HepG2 (cell line): Measurements from ENCODE around the gene FBLL1. TPM values are rescaled to one million over a fixed set of nuclear protein-coding genes. Genes with fewer than 3 reads are reported as not detected.
A peak's percentile ranks its signal among the peaks of the same experiment; 100 is the strongest.

Experiments
- ATAC-seq: fragments of 200-7000 bp; cut with Tn5 transposase; 3 replicates; pipeline ENCODE4 v1.9.1; 2020; ENCODE audit warnings: mild to moderate bottlenecking, moderate library complexity
- Bru-seq: library from RNA; stranded (reverse); fragments of 400-500 nt; gene quantifications from one replicate; lab custom pipeline; 2021; lab: Mats Ljungman, UMichigan
- BruChase-seq, 2 experiments: library from RNA; stranded (reverse); fragments of 400-500 nt; gene quantifications; one replicate each; lab custom pipeline; 2021; lab: Mats Ljungman, UMichigan
- BruUV-seq: library from RNA; stranded (reverse); fragments of 400-500 nt; replicated peaks from 2 replicates; lab custom pipeline; 2021; lab: Mats Ljungman, UMichigan
- CTCF ChIA-PET: fragments of 300-600 bp; formaldehyde crosslinking; extraction: SDS; loops from one replicate; lab custom pipeline; 2021; ENCODE audit warnings: low total read pairs, inconsistent platforms, low intra/inter-chr PET ratio; lab: Yijun Ruan, JAX
- POLR2A ChIA-PET: fragments of 350-600 bp; sonication (Branson Sonifier 250); formaldehyde crosslinking; loops from one replicate; lab custom pipeline; 2020; ENCODE audit warnings: antibody characterized with exemption, inconsistent platforms; lab: Yijun Ruan, JAX
- DNase-seq: peaks from one replicate; pipeline ENCODE4 v3.0.0-alpha.2; 2015; ENCODE audit warnings: low spot score
- FAIRE-seq: peaks from 3 replicates; lab custom pipeline; 2011; peaks lifted over from hg19 to GRCh38; lab: Jason Lieb, UNC
- H2AFZ ChIP-seq: one replicate; pipeline ENCODE4 v1.6.1; 2011; ENCODE audit warnings: low read length, inconsistent platforms
- H3K27ac ChIP-seq: fragments of 300-600 bp; 3 replicates; pipeline ENCODE4 v1.8.0; 2011; ENCODE audit warnings: mixed run types, mild to moderate bottlenecking, mixed read lengths, low read length, inconsistent platforms; ENCODE audit not compliant: insufficient read depth; ENCODE audit errors: extremely low read length
- H3K27me3 ChIP-seq, 2 experiments: fragments of 200-600 bp in 1 of 2; 2 replicates in 1 of 2; 3 replicates in 1 of 2; pipeline versions ENCODE4 v1.6.0 to v1.8.0; 2011; ENCODE audit warnings: low read length in 2 of 2, mild to moderate bottlenecking in 2 of 2, moderate library complexity in 2 of 2, inconsistent platforms in 1 of 2; ENCODE audit not compliant: insufficient read depth in 2 of 2, control insufficient read depth in 1 of 2
- H3K36me3 ChIP-seq, 2 experiments: fragments of 200-600 bp in 1 of 2; replicated peaks in 1 of 2; 2 replicates in 1 of 2; 3 replicates in 1 of 2; pipeline versions ENCODE4 v1.5.1 to v1.8.0; 2011; ENCODE audit warnings: low read length in 2 of 2, inconsistent platforms in 1 of 2; ENCODE audit not compliant: insufficient read depth in 2 of 2, control insufficient read depth in 1 of 2
- H3K4me1 ChIP-seq: 2 replicates; pipeline ENCODE4 v1.5.1; 2012; ENCODE audit warnings: low read length, inconsistent platforms; ENCODE audit not compliant: insufficient read depth
- H3K4me2 ChIP-seq: 2 replicates; pipeline ENCODE4 v1.6.0; 2011; ENCODE audit warnings: low read depth, low read length, inconsistent platforms
- H3K4me3 ChIP-seq, 3 experiments: fragments of 200-600 bp in 1 of 3; sonication (generic), shearing (Covaris generic) in 1 of 3; replicated peaks in 1 of 3; 2 replicates each; pipeline ENCODE4 v1.5.1; 2011 to 2016; ENCODE audit warnings: low read length in 3 of 3, inconsistent platforms in 2 of 3, low read depth in 2 of 3, mild to moderate bottlenecking in 2 of 3, control low read depth in 1 of 3, mixed read lengths in 1 of 3; ENCODE audit not compliant: insufficient read depth in 1 of 3
- H3K79me2 ChIP-seq: one replicate; pipeline ENCODE4 v1.6.1; 2011; ENCODE audit warnings: low read length, inconsistent platforms; ENCODE audit not compliant: insufficient read depth
- H3K9ac ChIP-seq: 2 replicates; pipeline ENCODE4 v1.6.0; 2011; ENCODE audit warnings: mild to moderate bottlenecking, low read depth, low read length, inconsistent platforms; ENCODE audit not compliant: insufficient read depth
- H3K9me3 ChIP-seq: 2 replicates; pipeline ENCODE4 v1.5.1; 2012; ENCODE audit warnings: mild to moderate bottlenecking, low read length
- H4K20me1 ChIP-seq: 2 replicates; pipeline ENCODE4 v1.6.0; 2011; ENCODE audit warnings: inconsistent platforms, mild to moderate bottlenecking, low read length, moderate library complexity; ENCODE audit not compliant: insufficient read depth
- ARID5B ChIP-seq: IDR thresholded peaks from 2 replicates; pipeline ENCODE4 v1.4.0; 2020; ENCODE audit warnings: mild to moderate bottlenecking, missing genetic modification reagents
- ELF3 ChIP-seq: IDR thresholded peaks from 2 replicates; pipeline ENCODE4 v1.6.1; 2016; ENCODE audit warnings: missing genetic modification reagents, missing compliant biosample characterization
- HOXA9 ChIP-seq: sonication (generic); formaldehyde crosslinking; IDR thresholded peaks from 2 replicates; pipeline ENCODE4 v1.8.1; 2022; ENCODE audit warnings: missing genetic modification reagents, mild to moderate bottlenecking, moderate library complexity, borderline replicate concordance
- JDP2 ChIP-seq: sonication (generic); formaldehyde crosslinking; IDR thresholded peaks from 2 replicates; pipeline ENCODE4 v1.8.1; 2022; ENCODE audit warnings: missing genetic modification reagents, borderline replicate concordance
- NR2F1 ChIP-seq, 2 experiments: fragments of 450-650 bp in 1 of 2; formaldehyde crosslinking in 1 of 2; IDR thresholded peaks; 2 replicates each; pipeline versions ENCODE4 v1.5.0 to v1.6.1; 2016 to 2020; ENCODE audit warnings: mild to moderate bottlenecking in 1 of 2, missing compliant biosample characterization in 1 of 2, missing genetic modification reagents in 1 of 2, moderate library complexity in 1 of 2
- SMYD3 ChIP-seq: sonication (generic); formaldehyde crosslinking; IDR thresholded peaks from 2 replicates; pipeline ENCODE4 v1.8.1; 2023; ENCODE audit warnings: mild to moderate bottlenecking, missing genetic modification reagents
- TEF ChIP-seq: sonication (generic); formaldehyde crosslinking; IDR thresholded peaks from 2 replicates; pipeline ENCODE4 v1.5.0; 2020; ENCODE audit warnings: missing genetic modification reagents
- ZNF431 ChIP-seq: sonication (generic); formaldehyde crosslinking; IDR thresholded peaks from 2 replicates; pipeline ENCODE4 v1.9.0; 2022; ENCODE audit warnings: missing genetic modification reagents, low read depth, mild to moderate bottlenecking, borderline replicate concordance
- WGBS: methylation state at CpG from one replicate; pipeline ENCODE4 v1.1.6; 2017; ENCODE audit warnings: low lambda C conversion rate; 5-methylcytosine and 5-hydroxymethylcytosine counted together
- in situ Hi-C: cut with HindIII; loops from 2 replicates; pipeline ENCODE4 v1.10.0; 2017; ENCODE audit warnings: low pct_unique_long_range_greater_than_20kb; ENCODE audit not compliant: extremely low pct_ligation_motif_present
- intact Hi-C: fragments of 100-400 bp; cut with micrococcal nuclease; formaldehyde crosslinking; loops from one replicate; pipeline ENCODE4 v1.10.0; 2022; ENCODE audit not compliant: unreplicated experiment
- long read RNA-seq, 2 experiments: library from RNA in 1 of 2; library from polyadenylated mRNA in 1 of 2; stranded (forward) in 1 of 2; unstranded in 1 of 2; transcript quantifications; one replicate each; pipeline ENCODE4 v2.0.0, GENCODE V29; 2019 to 2022
- polyA minus RNA-seq, 3 experiments: library from RNA; depleted of rRNA, polyadenylated mRNA; stranded (reverse); fragments of >200 nt; gene quantifications; 2 replicates each; pipeline ENCODE4 v1.2.3, GENCODE V29; 2011; ENCODE audit warnings: low replicate concordance in 1 of 3
- polyA plus RNA-seq, 8 experiments: library from polyadenylated mRNA; depleted of rRNA in 3 of 8; stranded (reverse) in 7 of 8; unstranded in 1 of 8; fragments of >200 nt; fragmentation: Illumina TruSeq in 4 of 8; extraction: Trizol in 4 of 8; gene quantifications; 2 replicates each; pipeline versions ENCODE4 v1.2.1 to v1.2.3, GENCODE V29; 2011 to 2016; ENCODE audit warnings: low read depth in 4 of 8, missing spikeins in 1 of 8, mixed read lengths in 1 of 8; ENCODE audit not compliant: insufficient read depth in 1 of 8
- total RNA-seq, 5 experiments: library from RNA; depleted of rRNA; stranded (reverse); fragments of >200 nt; fragmentation: Illumina TruSeq; extraction: Trizol; gene quantifications; 2 replicates each; pipeline ENCODE4 v1.2.3, GENCODE V29; 2016; ENCODE audit warnings: low read depth in 1 of 5

The FBLL1 gene
- 0.18 and 0.29 TPM in 2 replicates for total RNA-seq (2016; rRNA removed; fragmentation: Illumina TruSeq; extraction: Trizol)
- total RNA-seq (2016; cell fraction: cytosol; rRNA removed; fragmentation: Illumina TruSeq; extraction: Trizol; ENCODE audit: low read depth): 0.91 and 0.97 TPM in 2 replicates
- 0.19 and 0.24 TPM in 2 replicates for total RNA-seq (2016; cell fraction: insoluble cytoplasmic fraction; rRNA removed; fragmentation: Illumina TruSeq; extraction: Trizol)
- total RNA-seq (2016; cell fraction: membrane; rRNA removed; fragmentation: Illumina TruSeq; extraction: Trizol): 0.77 and 0.96 TPM in 2 replicates
- not detected in 2 replicates for total RNA-seq (2016; cell fraction: nucleus; rRNA removed; fragmentation: Illumina TruSeq; extraction: Trizol)
- polyA plus RNA-seq (2011; rRNA removed): 0.17 and 0.34 TPM in 2 replicates
- 0.18 and 0.43 TPM in 2 replicates for polyA plus RNA-seq (2011; cell fraction: cytosol; rRNA removed)
- 0.40 and 0.87 TPM in 2 replicates for polyA plus RNA-seq (2011; cell fraction: nucleus; rRNA removed)
- polyA plus RNA-seq (2012): 0.27 and 0.44 TPM in 2 replicates
- 0.92 and 0.95 TPM in 2 replicates for polyA plus RNA-seq (2016; cell fraction: cytosol; fragmentation: Illumina TruSeq; extraction: Trizol; ENCODE audit: low read depth)
- 0.15 and 0.26 TPM in 2 replicates for polyA plus RNA-seq (2016; cell fraction: insoluble cytoplasmic fraction; fragmentation: Illumina TruSeq; extraction: Trizol; ENCODE audit: low read depth)
- polyA plus RNA-seq (2016; cell fraction: membrane; fragmentation: Illumina TruSeq; extraction: Trizol; ENCODE audit: low read depth): 0.80 and 1.4 TPM in 2 replicates
- polyA plus RNA-seq (2016; cell fraction: nucleus; fragmentation: Illumina TruSeq; extraction: Trizol; ENCODE audit: insufficient read depth, low read depth): 0.61 TPM in 1 of 2 replicates, not detected in the other
- polyA minus RNA-seq (2011; rRNA and poly(A)+ RNA removed; ENCODE audit: low replicate concordance): 0.46 TPM in 1 of 2 replicates, not detected in the other
- polyA minus RNA-seq (2011; cell fraction: cytosol; rRNA and poly(A)+ RNA removed): 0.79 TPM in 1 of 2 replicates, not detected in the other
- not detected in 2 replicates for polyA minus RNA-seq (2011; cell fraction: nucleus; rRNA and poly(A)+ RNA removed)
- Bru-seq, nascent RNA: percentile 20 among the genes with signal in this experiment
- BruChase-seq, experiment 1, labeled RNA remaining after a 6-hour chase: percentile 53 among the genes with signal in this experiment
- BruChase-seq, experiment 2, labeled RNA remaining after a 2-hour chase: percentile 41 among the genes with signal in this experiment
- long read RNA-seq, experiment 1: 0 reads
- long read RNA-seq, experiment 2, transcript FBLL1-201 (1 exons, 1,519 nt): major isoform, 5 of 5 reads
- long read RNA-seq, experiment 2, partial matches to known transcripts: 0 of 5 reads
- long read RNA-seq, experiment 2, other reads (novel, unspliced or antisense): 0 of 5 reads

- FAIRE-seq (no peak), DNase-seq (peak; percentile 19), ATAC-seq (peak; percentile 21)
- Histone ChIP-seq H3K79me2 (no peaks in the 10 kb centered on the region), H2AFZ (no peak within 1 kb of the TSS), H3K4me1 (peaks cover 22% of the 10 kb centered on the region), H4K20me1 (no peaks in the 10 kb centered on the region), H3K9me3 (no peaks in the 10 kb centered on the region), H3K27ac (no peak within 1 kb of the TSS), H3K27me3 (peaks cover 0 to 15% of the 10 kb centered on the region in 2 experiments; a peak in 4 of 5 replicates), H3K9ac (no peak within 1 kb of the TSS), H3K36me3 (no peaks in the 10 kb centered on the region), H3K4me2 (peak within 1 kb of the TSS; percentile 72), H3K4me3 (peak within 1 kb of the TSS; percentile 21 to 43 (median 43); a peak in 4 of 6 replicates)
- intact Hi-C loops (no loop called here), in situ Hi-C loops (no loop called here)
- POLR2A ChIA-PET: no interaction called here
- 38% methylated on average over 19 of the region's 38 CpGs for WGBS
- BruUV-seq: no TSS peak
- CTCF ChIA-PET: no interaction called here
- TF ChIP-seq TEF (CRISPR knock-in tag) (peak; percentile 51; the same call in 1 of the 2 replicates), HOXA9 (CRISPR knock-in tag) (no peak), NR2F1 (CRISPR knock-in tag; IDR thresholded peaks at IDR 0.05) (no peak), ZNF431 (CRISPR knock-in tag) (0 out of 2 replicates have a peak, but pooled peaks have one; percentile 53), ELF3 (CRISPR knock-in tag) (no peak; the same call in 1 of the 2 replicates), JDP2 (CRISPR knock-in tag) (no peak), SMYD3 (CRISPR knock-in tag) (peak; percentile 69; the same call in 1 of the 2 replicates), ARID5B (CRISPR knock-in tag) (0 out of 2 replicates have a peak, but pooled peaks have one; percentile 25)
Observed at GRCh38 chr5:168528521-168529373, at the start of gene FBLL1. TSS of gene FBLL1 (plus strand) at chr5:168529305. CDS start at chr5:168529505, 200 bp downstream.
